Stimulated activated CD8-positive, alpha-beta memory T cell treated with anti-CD3 and anti-CD28 coated beads, Interleukin-7, amount 100 ng/mL, for 24 hours (primary cell): Measurements from ENCODE around the gene S100A16.
"Not testable (repeated sequence)": the region's sequence is repeated elsewhere in the genome, so short reads cannot be mapped to it uniquely, and the experiment has no call there.

Experiments
- DNase-seq: peaks from one replicate; pipeline ENCODE4 v3.0.0-alpha.2; 2020; ENCODE audit warnings: low read depth

The S100A16 gene

GRCh38 chr1:153615406-153615805 lies 2.5 kb upstream of the S100A16 start:
- DNase-seq = no peak

- DNase-seq = no peak
Measured at GRCh38 chr1:153614906-153615305, 2.0 kb upstream of the S100A16 start.

- DNase-seq = no peak
Measured at GRCh38 chr1:153614189-153614900, 1.4 kb upstream of the S100A16 start.

GRCh38 chr1:153613406-153613805 lies 469 bp upstream of the S100A16 start:
- no peak for DNase-seq

GRCh38 chr1:153612111-153612754 lies 704 bp downstream of the S100A16 start:
- no peak for DNase-seq

GRCh38 chr1:153611356-153611755 lies 1.6 kb downstream of the S100A16 start:
- DNase-seq = no peak

- DNase-seq = no peak
Measured at GRCh38 chr1:153610811-153611301, 2.1 kb downstream of the S100A16 start.

GRCh38 chr1:153610334-153610733 lies 2.6 kb downstream of the S100A16 start:
- DNase-seq = no peak

- no peak for DNase-seq
Measured at GRCh38 chr1:153609585-153609907, 3.4 kb downstream of the S100A16 start.

GRCh38 chr1:153608742-153609584 lies 4.0 kb downstream of the S100A16 start:
- DNase-seq = no peak

- DNase-seq = no peak
Measured at GRCh38 chr1:153608089-153608682, 4.8 kb downstream of the S100A16 start.

- no peak for DNase-seq
Measured at GRCh38 chr1:153607381-153607780, 5.6 kb downstream of the S100A16 start.

GRCh38 chr1:153606194-153606593 lies 6.7 kb downstream of the S100A16 start:
- no peak for DNase-seq

GRCh38 chr1:153602749-153603148 lies 10.2 kb downstream of the S100A16 start:
- no peak for DNase-seq

GRCh38 chr1:153599847-153600246 lies 13.1 kb downstream of the S100A16 start:
- DNase-seq = no peak

GRCh38 chr1:153598309-153599172 lies 14.4 kb downstream of the S100A16 start:
- DNase-seq = no peak

GRCh38 chr1:153597206-153597605 lies 15.7 kb downstream of the S100A16 start:
- DNase-seq = no peak

GRCh38 chr1:153592748-153593147 lies 20.2 kb downstream of the S100A16 start:
- no peak for DNase-seq

- DNase-seq = no peak
Measured at GRCh38 chr1:153588482-153588881, 24.5 kb downstream of the S100A16 start.

GRCh38 chr1:153588033-153588432 lies 24.9 kb downstream of the S100A16 start:
- DNase-seq = not testable (repeated sequence)

GRCh38 chr1:153587314-153587713 lies 25.6 kb downstream of the S100A16 start:
- DNase-seq = no peak
